Heart left ventricle (tissue), 13 donors: Measurements from ENCODE around the gene RNF123.

Source experiments
- POLR2A ChIP-seq, 2 donors: fragments of 450-650 bp; IDR thresholded peaks; one replicate each; pipeline ENCODE4 v1.6.1; 2017; ENCODE audit warnings: antibody characterized with exemption in 2 of 2, mild to moderate bottlenecking in 2 of 2, moderate library complexity in 2 of 2
- TF ChIP-seq, protein P1 (sequence below), 12 donors: fragments of 200-600 bp; sonication (generic) in 4 of 12; IDR thresholded peaks; one replicate each; pipeline versions ENCODE4 v1.5.0 to v1.8.0; 2018 to 2022; ENCODE audit warnings: antibody characterized with exemption in 12 of 12, mild to moderate bottlenecking in 5 of 12
- donor health status: ischemic (EF 13 %, LVEDD 7.1; RV severe dilation, severe dysfunction).
- donor health status: DM: no; HTN: yes; CAD: no.
- donor health status: DM: no; HTN: no; CAD: no.
- donor health status: ischemic (EF 25% LVEDD 6.9; RV normal size, moderate dysfunction).
- donor health status: ischemic (EF 25% LVEDD 5.7; RV mildly dilated, moderate dysfunction).
- donor health status: ischemic (EF 35%, LVEDD 5.7; RV mildly dilated, moderate dysfunction).
- donor health status: nonischemic (EF 11% LVEDD 7.7; RV severe dilation, severe dysfunction).
- donor health status: DM: yes; HTN: yes; CAD: no.
- donor health status: PGD.
- donor health status: ischemic (EF 29% LVEDD 5.4; RV normal size, mild dysfunction).
- donor health status: nonischemic (EF 23%, LVEDD 6.1; RV moderate dilation, normal function).

- TF ChIP-seq, protein P1, sequence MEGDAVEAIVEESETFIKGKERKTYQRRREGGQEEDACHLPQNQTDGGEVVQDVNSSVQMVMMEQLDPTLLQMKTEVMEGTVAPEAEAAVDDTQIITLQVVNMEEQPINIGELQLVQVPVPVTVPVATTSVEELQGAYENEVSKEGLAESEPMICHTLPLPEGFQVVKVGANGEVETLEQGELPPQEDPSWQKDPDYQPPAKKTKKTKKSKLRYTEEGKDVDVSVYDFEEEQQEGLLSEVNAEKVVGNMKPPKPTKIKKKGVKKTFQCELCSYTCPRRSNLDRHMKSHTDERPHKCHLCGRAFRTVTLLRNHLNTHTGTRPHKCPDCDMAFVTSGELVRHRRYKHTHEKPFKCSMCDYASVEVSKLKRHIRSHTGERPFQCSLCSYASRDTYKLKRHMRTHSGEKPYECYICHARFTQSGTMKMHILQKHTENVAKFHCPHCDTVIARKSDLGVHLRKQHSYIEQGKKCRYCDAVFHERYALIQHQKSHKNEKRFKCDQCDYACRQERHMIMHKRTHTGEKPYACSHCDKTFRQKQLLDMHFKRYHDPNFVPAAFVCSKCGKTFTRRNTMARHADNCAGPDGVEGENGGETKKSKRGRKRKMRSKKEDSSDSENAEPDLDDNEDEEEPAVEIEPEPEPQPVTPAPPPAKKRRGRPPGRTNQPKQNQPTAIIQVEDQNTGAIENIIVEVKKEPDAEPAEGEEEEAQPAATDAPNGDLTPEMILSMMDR (IDR thresholded peaks at IDR 0.05), result no peak
- no peak for TF ChIP-seq POLR2A (IDR thresholded peaks at IDR 0.05)
Measured at GRCh38 chr3:49729966-49730609, 40.7 kb downstream of the RNF123 start.
